Nephron (organoid): ENCODE data around the gene IP6K3.
A peak's percentile ranks its signal among the peaks of the same experiment; 100 is the strongest.

Experiments used
- H3K27ac Mint-ChIP-seq, 3 experiments: 2 replicates each; pipeline ENCODE4 v1.8.0; 2020; ENCODE audit warnings: mixed read lengths in 3 of 3, mild to moderate bottlenecking in 2 of 3, moderate library complexity in 1 of 3
- H3K27me3 Mint-ChIP-seq: 2 replicates; pipeline ENCODE4 v1.8.0; 2021; ENCODE audit warnings: low read depth, mild to moderate bottlenecking, moderate library complexity, mixed read lengths
- H3K36me3 Mint-ChIP-seq: 2 replicates; pipeline ENCODE4 v1.8.0; 2020; ENCODE audit warnings: low read depth, mixed read lengths
- H3K4me1 Mint-ChIP-seq: 2 replicates; pipeline ENCODE4 v1.8.0; 2020; ENCODE audit warnings: mixed read lengths
- H3K4me3 Mint-ChIP-seq, 3 experiments: 2 replicates each; pipeline ENCODE4 v1.8.0; 2020; ENCODE audit warnings: mild to moderate bottlenecking in 3 of 3, mixed read lengths in 3 of 3, moderate library complexity in 2 of 3
- H3K9me3 Mint-ChIP-seq: 2 replicates; pipeline ENCODE4 v1.8.0; 2020; ENCODE audit warnings: mixed read lengths
- TF ChIP-seq, protein P1 (sequence below), 3 experiments: fragments of 200-600 bp; sonication (generic); IDR thresholded peaks; one replicate each; pipeline ENCODE4 v1.5.0; 2021; ENCODE audit warnings: antibody characterized with exemption in 3 of 3; ENCODE audit not compliant: unreplicated experiment in 3 of 3

Gene IP6K3

DNA sequence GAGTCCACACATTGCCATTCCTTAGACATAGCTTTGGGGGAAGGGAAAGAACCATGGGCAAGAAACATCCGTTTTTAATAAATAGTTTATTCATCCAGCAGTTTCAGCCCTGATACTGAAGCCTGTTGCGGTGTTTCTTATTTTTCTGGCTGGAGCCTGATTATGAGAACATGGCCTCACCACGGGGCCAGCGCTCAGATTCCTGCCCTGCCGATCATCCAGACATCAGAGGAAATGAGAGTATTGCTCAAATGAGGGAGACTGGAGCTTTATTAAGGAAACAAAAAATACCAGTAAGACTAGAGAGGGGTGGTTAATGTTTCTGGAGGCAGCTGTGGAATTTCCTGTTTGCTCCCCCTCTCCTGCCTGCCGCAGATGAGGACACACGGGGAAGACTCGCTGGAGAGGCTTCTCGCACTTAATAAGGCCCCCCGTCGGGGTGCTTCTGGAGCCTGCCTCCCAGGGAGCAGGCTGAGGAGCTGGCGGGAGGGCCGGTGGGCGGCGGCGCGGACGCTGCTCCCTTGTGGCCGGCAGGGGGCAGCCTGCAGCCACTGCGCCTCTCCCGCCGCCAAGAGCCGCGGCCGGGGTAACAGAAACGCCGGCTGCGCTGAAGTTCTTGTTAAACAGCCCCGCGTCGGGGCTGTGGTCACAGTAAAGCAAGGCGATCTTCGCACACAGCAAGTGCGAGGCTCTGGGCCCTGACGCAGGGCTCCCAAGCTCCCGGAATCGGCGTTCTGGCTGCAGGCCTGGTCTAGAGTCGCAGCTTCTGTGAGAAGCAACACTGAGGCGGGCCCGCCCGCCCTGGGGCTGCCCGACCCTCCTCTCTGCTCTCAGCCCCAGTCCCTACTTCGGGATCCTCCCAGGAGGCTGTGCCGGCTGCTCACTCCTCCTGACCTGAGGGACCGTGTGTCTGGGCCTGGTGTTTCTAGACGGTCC lies 24.7 kb upstream of the IP6K3 start:
- Mint-ChIP-seq H3K4me3 (peak overlapping the region in 2 of 3 experiments; percentile 40 to 49), H3K36me3 (peaks cover 27% of the 10 kb centered on the region), H3K27me3 (peaks cover 9% of the 10 kb centered on the region), H3K9me3 (no peaks in the 10 kb centered on the region), H3K4me1 (peaks cover 50% of the 10 kb centered on the region), H3K27ac (peak overlapping the region; percentile 93 to 96 (median 95))
- TF ChIP-seq, protein P1, sequence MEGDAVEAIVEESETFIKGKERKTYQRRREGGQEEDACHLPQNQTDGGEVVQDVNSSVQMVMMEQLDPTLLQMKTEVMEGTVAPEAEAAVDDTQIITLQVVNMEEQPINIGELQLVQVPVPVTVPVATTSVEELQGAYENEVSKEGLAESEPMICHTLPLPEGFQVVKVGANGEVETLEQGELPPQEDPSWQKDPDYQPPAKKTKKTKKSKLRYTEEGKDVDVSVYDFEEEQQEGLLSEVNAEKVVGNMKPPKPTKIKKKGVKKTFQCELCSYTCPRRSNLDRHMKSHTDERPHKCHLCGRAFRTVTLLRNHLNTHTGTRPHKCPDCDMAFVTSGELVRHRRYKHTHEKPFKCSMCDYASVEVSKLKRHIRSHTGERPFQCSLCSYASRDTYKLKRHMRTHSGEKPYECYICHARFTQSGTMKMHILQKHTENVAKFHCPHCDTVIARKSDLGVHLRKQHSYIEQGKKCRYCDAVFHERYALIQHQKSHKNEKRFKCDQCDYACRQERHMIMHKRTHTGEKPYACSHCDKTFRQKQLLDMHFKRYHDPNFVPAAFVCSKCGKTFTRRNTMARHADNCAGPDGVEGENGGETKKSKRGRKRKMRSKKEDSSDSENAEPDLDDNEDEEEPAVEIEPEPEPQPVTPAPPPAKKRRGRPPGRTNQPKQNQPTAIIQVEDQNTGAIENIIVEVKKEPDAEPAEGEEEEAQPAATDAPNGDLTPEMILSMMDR (IDR thresholded peaks at IDR 0.05; ENCODE audit: unreplicated experiment in 3 of 3): peak; percentile 97

DNA sequence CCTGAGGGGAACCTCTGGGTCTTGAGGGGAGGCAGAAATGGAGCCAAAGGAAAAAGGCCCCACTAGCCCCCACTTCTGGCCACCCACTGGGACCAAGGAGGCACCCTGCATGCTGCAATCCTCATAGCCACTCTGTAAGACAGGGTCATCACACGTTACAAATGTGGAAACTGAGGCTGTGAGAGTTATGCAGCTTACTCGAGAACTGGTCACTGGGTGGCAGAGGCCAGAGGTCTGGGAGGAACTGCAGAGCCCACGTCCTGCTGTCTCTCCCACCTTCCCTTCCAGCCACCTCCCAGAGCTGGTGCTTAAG lies 24.1 kb upstream of the IP6K3 start:
- TF ChIP-seq, protein P1 (IDR thresholded peaks at IDR 0.05; ENCODE audit: unreplicated experiment in 3 of 3): no peak
- Mint-ChIP-seq H3K9me3 (no peaks in the 10 kb centered on the region), H3K4me1 (peaks cover 50% of the 10 kb centered on the region), H3K27ac (peak overlapping the region; percentile 58 to 96 (median 93)), H3K4me3 (no peak overlapping the region), H3K27me3 (peaks cover 12% of the 10 kb centered on the region), H3K36me3 (peaks cover 21% of the 10 kb centered on the region)

DNA sequence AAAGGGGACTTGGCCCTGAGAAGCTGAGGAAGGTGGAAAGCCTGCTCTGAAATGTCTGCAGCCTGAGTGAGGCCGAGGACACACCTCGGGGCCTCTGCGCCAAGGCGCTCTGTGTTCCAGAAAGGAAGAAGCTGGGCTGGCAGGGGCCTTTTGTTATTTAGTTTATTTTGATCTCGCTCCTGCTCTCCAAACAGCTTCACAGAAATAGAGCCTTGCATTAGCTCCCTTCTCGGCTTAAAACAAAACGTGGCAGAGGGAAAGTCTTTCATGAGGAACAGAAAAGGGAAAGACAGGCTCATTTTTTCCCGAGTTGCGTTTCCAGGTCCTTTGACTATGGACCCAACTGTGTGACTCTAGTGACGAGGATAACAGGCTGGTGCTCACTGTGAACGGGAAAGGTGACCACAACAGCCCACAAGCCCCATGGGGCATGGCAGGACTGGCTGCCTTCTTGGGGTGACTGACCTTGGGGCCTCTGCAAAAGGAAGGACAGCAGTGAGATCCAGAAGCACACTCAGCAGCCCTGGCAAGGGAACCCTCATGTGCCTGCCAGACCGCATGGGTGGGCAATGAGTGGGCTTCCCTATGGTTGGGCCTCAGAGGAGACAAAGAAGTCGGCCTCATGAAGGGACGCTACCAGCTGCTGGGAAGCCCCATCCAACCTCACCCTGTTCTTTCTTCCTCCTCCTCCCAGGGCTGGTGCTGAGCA lies 23.6 kb upstream of the IP6K3 start:
- Mint-ChIP-seq H3K27me3 (peaks cover 17% of the 10 kb centered on the region), H3K4me3 (peak overlapping the region in 1 of 3 experiments; percentile 9), H3K36me3 (peaks cover 17% of the 10 kb centered on the region), H3K4me1 (peaks cover 55% of the 10 kb centered on the region), H3K27ac (peak overlapping the region; percentile 58 to 96 (median 93)), H3K9me3 (no peaks in the 10 kb centered on the region)
- TF ChIP-seq, protein P1 (IDR thresholded peaks at IDR 0.05; ENCODE audit: unreplicated experiment in 3 of 3): no peak

DNA sequence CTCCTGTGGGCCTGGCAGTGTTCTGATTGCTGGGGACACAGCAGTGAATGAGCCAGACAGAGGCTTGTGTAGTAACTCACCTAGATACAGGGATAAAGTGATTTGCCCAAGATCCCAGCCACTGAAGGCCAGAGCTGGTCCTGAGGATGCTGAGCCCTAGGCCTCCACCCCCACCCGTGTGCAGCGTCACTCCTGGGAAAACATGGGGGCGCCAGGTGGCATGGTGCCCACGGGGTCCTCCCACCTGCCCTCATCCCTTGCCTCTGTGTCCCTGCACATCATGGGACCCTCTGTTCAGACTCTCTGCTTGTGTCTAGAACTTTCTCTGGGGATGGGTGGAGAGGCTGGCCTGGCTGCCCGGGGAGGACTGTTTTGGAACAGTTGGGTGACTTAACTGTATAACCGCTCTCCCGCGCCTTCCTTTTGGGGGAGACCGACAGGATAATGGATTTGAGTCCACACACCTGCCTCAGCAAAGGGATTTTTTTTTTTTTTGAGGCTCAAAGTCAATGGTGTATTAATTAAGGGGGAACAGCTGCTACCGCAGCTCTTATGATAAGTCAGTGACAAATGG lies 22.6 kb upstream of the IP6K3 start:
- peak overlapping the region in 2 of 3 experiments; percentile 67 to 93 for H3K27ac Mint-ChIP-seq
- H3K9me3 Mint-ChIP-seq: no peaks in the 10 kb centered on the region
- no peak overlapping the region for H3K4me3 Mint-ChIP-seq
- H3K36me3 Mint-ChIP-seq: peaks cover 11% of the 10 kb centered on the region
- peaks cover 21% of the 10 kb centered on the region for H3K27me3 Mint-ChIP-seq
- peaks cover 60% of the 10 kb centered on the region for H3K4me1 Mint-ChIP-seq
- TF ChIP-seq, protein P1 (IDR thresholded peaks at IDR 0.05; ENCODE audit: unreplicated experiment in 3 of 3): no peak

DNA sequence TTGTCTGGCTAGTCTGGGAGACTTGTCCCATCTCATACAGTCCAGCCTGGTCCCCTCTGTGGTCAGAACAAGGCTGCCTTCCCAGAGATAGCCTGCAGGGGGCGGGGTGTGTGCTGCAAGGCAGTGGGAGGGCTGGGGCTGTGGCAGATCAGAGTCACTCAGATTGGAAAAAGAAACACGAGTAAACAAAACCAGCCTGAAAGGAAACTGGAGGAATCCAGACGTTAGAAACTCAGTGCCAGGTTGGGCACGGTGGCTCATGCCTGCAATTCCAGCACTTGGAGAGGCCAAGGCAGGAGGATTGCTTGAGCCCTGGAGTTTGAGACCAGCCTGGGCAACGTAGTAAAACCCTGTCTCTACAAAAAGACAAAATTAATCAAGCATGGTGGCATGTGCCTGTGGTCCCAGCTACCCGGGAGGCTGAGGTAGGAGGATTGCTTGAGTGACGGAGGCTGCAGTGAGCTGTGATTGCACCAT lies 22.0 kb upstream of the IP6K3 start:
- TF ChIP-seq, protein P1 (IDR thresholded peaks at IDR 0.05; ENCODE audit: unreplicated experiment in 3 of 3): peak; percentile 61 to 77 (median 65)
- Mint-ChIP-seq H3K4me3 (no peak overlapping the region), H3K9me3 (no peaks in the 10 kb centered on the region), H3K27me3 (peaks cover 21% of the 10 kb centered on the region), H3K4me1 (peaks cover 65% of the 10 kb centered on the region), H3K27ac (peak overlapping the region; percentile 33 to 80 (median 60)), H3K36me3 (peaks cover 11% of the 10 kb centered on the region)
